ENCODE measurements around the gene PLD6. TPM values are rescaled to one million over a fixed set of nuclear protein-coding genes. Genes with fewer than 3 reads are reported as not detected.
A peak's percentile ranks its signal among the peaks of the same experiment; 100 is the strongest.

PLD6 gene
- total RNA-seq, 4 donors from 2014 or later: 7.1 to 20.7 (median 9.3) TPM

DNA sequence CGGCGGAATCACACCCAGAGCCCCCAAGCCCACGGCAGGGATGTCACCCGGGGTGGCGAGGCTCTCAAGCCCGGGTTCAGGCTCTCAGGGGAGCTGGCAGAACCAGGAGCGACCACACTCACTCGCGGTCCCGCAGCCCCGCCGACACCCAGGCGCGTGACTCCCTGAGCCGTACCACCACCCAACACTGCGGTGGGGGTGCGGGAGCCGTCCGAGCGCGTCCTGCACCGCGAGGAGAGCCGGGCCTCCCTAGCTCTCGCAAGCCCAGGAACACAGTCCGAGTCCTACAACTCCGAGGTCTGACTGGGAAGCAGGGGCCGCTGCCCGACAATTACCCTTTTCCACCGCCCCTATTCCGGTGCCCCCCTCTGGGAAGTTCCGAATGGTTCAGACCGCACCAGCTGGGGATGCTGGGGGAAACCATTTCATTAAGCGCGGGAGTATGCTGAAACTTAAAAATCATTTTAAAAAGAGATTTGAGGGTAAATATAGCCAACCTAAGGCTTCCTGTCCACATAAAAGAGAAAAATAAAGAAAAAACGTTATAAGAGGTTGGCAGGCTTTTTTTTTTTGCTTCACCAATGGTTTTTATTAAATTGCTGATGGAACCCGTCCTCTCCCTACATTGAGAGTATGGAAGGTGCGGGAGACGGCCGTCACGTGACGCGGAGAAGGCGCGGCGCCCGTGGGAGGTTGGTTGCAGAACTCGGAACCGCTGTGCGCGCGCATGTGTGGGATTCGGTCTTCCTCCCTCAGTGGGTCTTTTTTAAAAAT is 31.1 kb upstream of the PLD6 start, which contains the start of gene FLCN:
Gene FLCN (minus strand): TSS at position 143 of the 774 bp plus-strand sequence. CDS start 9,031 bp downstream, outside the sequence.
- peak; percentile 74 to 83 for TF ChIP-seq POLR2A (IDR thresholded peaks at IDR 0.05)
- TF ChIP-seq, protein P1, sequence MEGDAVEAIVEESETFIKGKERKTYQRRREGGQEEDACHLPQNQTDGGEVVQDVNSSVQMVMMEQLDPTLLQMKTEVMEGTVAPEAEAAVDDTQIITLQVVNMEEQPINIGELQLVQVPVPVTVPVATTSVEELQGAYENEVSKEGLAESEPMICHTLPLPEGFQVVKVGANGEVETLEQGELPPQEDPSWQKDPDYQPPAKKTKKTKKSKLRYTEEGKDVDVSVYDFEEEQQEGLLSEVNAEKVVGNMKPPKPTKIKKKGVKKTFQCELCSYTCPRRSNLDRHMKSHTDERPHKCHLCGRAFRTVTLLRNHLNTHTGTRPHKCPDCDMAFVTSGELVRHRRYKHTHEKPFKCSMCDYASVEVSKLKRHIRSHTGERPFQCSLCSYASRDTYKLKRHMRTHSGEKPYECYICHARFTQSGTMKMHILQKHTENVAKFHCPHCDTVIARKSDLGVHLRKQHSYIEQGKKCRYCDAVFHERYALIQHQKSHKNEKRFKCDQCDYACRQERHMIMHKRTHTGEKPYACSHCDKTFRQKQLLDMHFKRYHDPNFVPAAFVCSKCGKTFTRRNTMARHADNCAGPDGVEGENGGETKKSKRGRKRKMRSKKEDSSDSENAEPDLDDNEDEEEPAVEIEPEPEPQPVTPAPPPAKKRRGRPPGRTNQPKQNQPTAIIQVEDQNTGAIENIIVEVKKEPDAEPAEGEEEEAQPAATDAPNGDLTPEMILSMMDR (IDR thresholded peaks at IDR 0.05): peak in 2 of 4 experiments; percentile 37 to 51
- peak; percentile 82 for TF ChIP-seq POLR2AphosphoS5 (IDR thresholded peaks at IDR 0.05)
- no peak for TF ChIP-seq EP300 (IDR thresholded peaks at IDR 0.05)
- 0% methylated on average over 19 to 24 of the region's 53 CpGs for WGBS, 2 donors (ENCODE audit: low coverage in 1 of 2)
- ATAC-seq: peak; percentile 93

DNA sequence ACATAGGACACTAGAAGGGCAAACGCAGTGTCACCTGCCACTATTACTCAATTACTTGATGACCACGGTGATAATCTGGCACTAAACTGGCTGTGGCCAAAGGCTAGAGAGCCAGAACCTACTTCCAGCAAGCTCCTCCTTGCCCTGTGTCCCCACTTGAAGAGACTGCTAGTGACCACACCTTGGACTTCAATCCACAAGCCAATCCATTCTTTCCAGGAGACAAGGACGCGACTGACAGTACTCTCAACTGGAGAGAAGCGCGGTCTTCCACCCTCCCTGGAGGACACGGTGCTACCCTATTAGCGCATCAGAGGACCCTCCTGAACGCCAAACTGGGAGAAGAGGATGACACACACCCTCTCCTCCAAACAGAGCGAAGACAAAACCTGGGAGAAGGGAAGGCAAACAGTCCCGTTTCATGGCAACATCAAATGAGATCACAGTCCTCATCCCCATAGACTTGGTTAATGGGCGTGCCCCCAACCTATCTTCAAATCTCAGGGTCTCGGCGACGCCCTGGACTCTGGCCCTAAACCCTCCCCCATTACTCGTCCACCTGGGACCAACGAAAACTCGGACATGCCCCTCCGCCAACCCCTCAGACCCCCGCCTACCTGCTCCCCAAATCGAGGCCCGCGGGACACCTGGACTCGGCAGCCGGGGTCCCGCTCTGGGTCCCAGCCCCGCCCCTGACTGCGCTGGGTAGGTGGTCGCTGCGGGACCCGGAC is 30.3 kb upstream of the PLD6 start:
- TF ChIP-seq POLR2AphosphoS5 (IDR thresholded peaks at IDR 0.05) (no peak), EP300 (IDR thresholded peaks at IDR 0.05) (no peak), POLR2A (IDR thresholded peaks at IDR 0.05) (no peak)
- TF ChIP-seq, protein P1 (IDR thresholded peaks at IDR 0.05): no peak
- no peaks in the 10 kb centered on the region for H3K27me3 ChIP-seq

More for the DNA sequence above, 31.1 kb upstream of the PLD6 start, which contains the start of gene FLCN:
- Histone ChIP-seq H3K9me3 (no peaks in the 10 kb centered on the region), H3K27me3 (no peaks in the 10 kb centered on the region), H3K27ac (peak within 1 kb of the TSS; percentile 86 to 97 (median 96)), H3K36me3 (peaks cover 0 to 9% of the 10 kb centered on the region in 2 donors), H3K4me3 (peak within 1 kb of the TSS; percentile 88 to 95), H3K4me1 (peaks cover 0 to 49% (median 10%) of the 10 kb centered on the region in 3 donors)

DNA sequence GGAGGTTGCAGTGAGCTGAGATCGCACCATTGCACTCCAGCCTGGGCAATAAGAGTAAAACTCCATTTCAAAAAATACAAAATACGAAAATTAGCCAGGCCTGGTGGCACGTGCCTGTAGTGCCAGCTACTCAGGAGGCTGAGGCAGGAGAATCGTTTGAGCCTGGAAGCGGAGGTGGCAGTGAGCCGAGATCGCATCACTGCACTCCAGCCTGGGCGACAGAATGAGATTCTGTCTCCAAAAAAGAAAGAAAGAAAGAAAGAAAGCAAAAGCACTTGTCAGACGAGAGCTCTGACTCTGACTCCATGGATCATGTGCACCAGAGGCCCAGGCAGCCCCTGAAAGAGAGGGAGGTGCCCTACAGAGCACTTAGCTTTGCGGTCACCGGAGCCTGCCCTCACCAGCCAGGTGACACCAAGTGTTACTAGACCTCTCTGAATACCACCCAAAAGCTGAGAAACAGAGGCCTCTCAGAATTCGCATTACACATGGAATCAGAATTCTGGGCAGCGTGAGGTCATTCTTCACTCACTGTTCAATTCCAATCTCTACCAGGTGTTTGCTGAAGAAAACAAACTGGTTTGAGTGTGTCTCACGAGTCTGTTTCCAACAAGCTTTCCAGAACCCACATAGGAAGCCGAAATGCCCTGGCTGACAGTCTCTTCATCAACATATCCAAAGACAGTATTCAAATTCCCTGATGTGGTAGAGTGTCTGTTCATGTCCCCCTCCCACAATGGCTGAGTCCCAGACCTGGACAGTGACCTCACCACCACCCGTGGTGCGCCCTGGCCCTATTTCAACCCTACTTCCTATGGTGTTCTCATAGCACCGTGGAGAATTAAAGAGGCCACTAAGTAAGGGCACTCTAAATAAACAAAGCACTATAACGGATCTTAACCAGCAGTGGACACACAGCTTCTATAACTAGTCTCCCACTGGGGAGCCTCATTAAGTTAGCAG is 29.4 kb upstream of the PLD6 start:
- peaks cover 0 to 56% (median 10%) of the 10 kb centered on the region in 3 donors for H3K4me1 ChIP-seq
- H3K36me3 ChIP-seq: peaks cover 0 to 26% of the 10 kb centered on the region in 2 donors
- no peak for ATAC-seq
- peak overlapping the region in 3 of 4 donors; percentile 96 to 97 (median 96) for H3K27ac ChIP-seq
- H3K9me3 ChIP-seq: no peaks in the 10 kb centered on the region
- WGBS, 2 donors (ENCODE audit: low coverage in 1 of 2): 29 to 41% methylated on average over 11 to 12 of the region's 19 CpGs
- H3K4me3 ChIP-seq: peak overlapping the region; percentile 88 to 95
- TF ChIP-seq EP300 (IDR thresholded peaks at IDR 0.05) (no peak), POLR2AphosphoS5 (IDR thresholded peaks at IDR 0.05) (no peak), POLR2A (IDR thresholded peaks at IDR 0.05) (no peak)
- TF ChIP-seq, protein P1 (IDR thresholded peaks at IDR 0.05): no peak
- H3K27me3 ChIP-seq: no peaks in the 10 kb centered on the region

More for the DNA sequence above, 30.3 kb upstream of the PLD6 start:
- 0 to 10% methylated on average over 1 to 2 of the region's 31 CpGs for WGBS, 2 donors (ENCODE audit: low coverage in 1 of 2)
- peak overlapping the region; percentile 86 to 97 (median 96) for H3K27ac ChIP-seq
- peaks cover 0 to 56% (median 10%) of the 10 kb centered on the region in 3 donors for H3K4me1 ChIP-seq
- peak; percentile 15 for ATAC-seq
- peak overlapping the region; percentile 88 to 95 for H3K4me3 ChIP-seq
- peaks cover 0 to 17% of the 10 kb centered on the region in 2 donors for H3K36me3 ChIP-seq
- no peaks in the 10 kb centered on the region for H3K9me3 ChIP-seq

DNA sequence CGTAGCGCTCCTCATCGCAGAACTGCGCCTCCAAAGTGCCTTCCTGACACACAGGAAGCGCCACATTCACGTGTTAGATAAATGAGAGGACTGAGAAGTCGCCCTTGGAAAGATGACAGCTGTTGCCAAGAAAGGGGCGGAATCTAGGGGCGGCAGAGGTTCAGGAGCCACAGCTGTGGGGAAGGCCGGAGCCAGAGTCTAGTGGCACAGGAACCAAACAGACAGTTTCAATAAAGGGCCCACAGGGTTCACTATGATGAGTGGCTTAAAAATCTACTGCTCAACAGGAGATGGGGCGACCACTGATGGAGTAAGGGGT is 26.1 kb upstream of the PLD6 start:
- Histone ChIP-seq H3K4me3 (no peak overlapping the region), H3K27me3 (no peaks in the 10 kb centered on the region), H3K9me3 (no peaks in the 10 kb centered on the region), H3K36me3 (peaks cover 0 to 59% of the 10 kb centered on the region in 2 donors), H3K4me1 (peaks cover 0 to 45% (median 10%) of the 10 kb centered on the region in 3 donors), H3K27ac (no peak overlapping the region)
- 58 to 90% methylated on average over 2 to 6 of the region's 11 CpGs for WGBS, 2 donors (ENCODE audit: low coverage in 1 of 2)
- TF ChIP-seq, protein P1 (IDR thresholded peaks at IDR 0.05): no peak
- TF ChIP-seq POLR2A (IDR thresholded peaks at IDR 0.05) (no peak), EP300 (IDR thresholded peaks at IDR 0.05) (no peak), POLR2AphosphoS5 (IDR thresholded peaks at IDR 0.05) (no peak)
- ATAC-seq: no peak

Data from gastroesophageal sphincter (tissue), 4 donors.